Upper lobe of right lung (tissue), 1 donor: ENCODE measurements around the gene NF1. TPM values are rescaled to one million over a fixed set of nuclear protein-coding genes. Genes with fewer than 3 reads are reported as not detected.
A peak's percentile ranks its signal among the peaks of the same experiment; 100 is the strongest.
"Not testable (repeated sequence)": the region's sequence is repeated elsewhere in the genome, so short reads cannot be mapped to it uniquely, and the experiment has no call there.

Source experiments
- ATAC-seq: fragments of 200-7000 bp; cut with Tn5 transposase; one replicate; pipeline ENCODE4 v1.9.1; 2020; ENCODE audit warnings: mild to moderate bottlenecking, moderate library complexity
- DNase-seq: peaks from one replicate; pipeline ENCODE4 v3.0.0-alpha.2; 2020
- H3K27ac ChIP-seq: fragments of 200-600 bp; one replicate; pipeline ENCODE4 v1.8.0; 2022
- H3K27me3 ChIP-seq: fragments of 200-600 bp; one replicate; pipeline ENCODE4 v1.8.0; 2022; ENCODE audit warnings: mild to moderate bottlenecking
- H3K36me3 ChIP-seq: fragments of 200-600 bp; one replicate; pipeline ENCODE4 v1.8.0; 2022
- H3K4me1 ChIP-seq: fragments of 200-600 bp; one replicate; pipeline ENCODE4 v1.8.0; 2022
- H3K4me3 ChIP-seq: fragments of 200-600 bp; one replicate; pipeline ENCODE4 v1.8.0; 2022; ENCODE audit warnings: mild to moderate bottlenecking
- H3K9me3 ChIP-seq: fragments of 200-600 bp; one replicate; pipeline ENCODE4 v1.8.0; 2022
- intact Hi-C: fragments of 100-400 bp; cut with DNase I; formaldehyde crosslinking; loops from one replicate; pipeline ENCODE4 v1.11.0; 2022
- total RNA-seq: library from RNA; stranded (reverse); fragmentation: NEBNext Ultra II Directional; extraction: Animal tissue kit (Norgen Biotek cat#: 25700); gene quantifications from one replicate; pipeline ENCODE4 v1.2.1, GENCODE V29; 2021
- TF ChIP-seq, protein P1 (sequence below): fragments of 200-600 bp; IDR thresholded peaks from one replicate; pipeline ENCODE4 v1.8.0; 2022; ENCODE audit warnings: antibody characterized with exemption
- donor health status: DM: no; HTN: yes; CAD: no; lungs with severe emphysema.

The NF1 gene
- total RNA-seq, 1 donor from 2014 or later: 61.6 TPM

DNA sequence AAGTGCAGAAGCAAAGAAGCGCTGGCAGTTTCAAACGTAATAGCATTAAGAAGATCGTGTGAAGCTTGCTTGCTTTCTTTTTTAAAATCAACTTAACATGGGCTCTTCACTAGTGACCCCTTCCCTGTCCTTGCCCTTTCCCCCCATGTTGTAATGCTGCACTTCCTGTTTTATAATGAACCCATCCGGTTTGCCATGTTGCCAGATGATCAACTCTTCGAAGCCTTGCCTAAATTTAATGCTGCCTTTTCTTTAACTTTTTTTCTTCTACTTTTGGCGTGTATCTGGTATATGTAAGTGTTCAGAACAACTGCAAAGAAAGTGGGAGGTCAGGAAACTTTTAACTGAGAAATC lies 279.3 kb downstream of the NF1 start:
- no peak for DNase-seq
- Histone ChIP-seq H3K4me1 (peaks cover 11% of the 10 kb centered on the region), H3K27ac (no peak overlapping the region), H3K36me3 (peaks cover 22% of the 10 kb centered on the region), H3K27me3 (no peaks in the 10 kb centered on the region), H3K9me3 (no peaks in the 10 kb centered on the region), H3K4me3 (no peak overlapping the region)
- TF ChIP-seq, protein P1, sequence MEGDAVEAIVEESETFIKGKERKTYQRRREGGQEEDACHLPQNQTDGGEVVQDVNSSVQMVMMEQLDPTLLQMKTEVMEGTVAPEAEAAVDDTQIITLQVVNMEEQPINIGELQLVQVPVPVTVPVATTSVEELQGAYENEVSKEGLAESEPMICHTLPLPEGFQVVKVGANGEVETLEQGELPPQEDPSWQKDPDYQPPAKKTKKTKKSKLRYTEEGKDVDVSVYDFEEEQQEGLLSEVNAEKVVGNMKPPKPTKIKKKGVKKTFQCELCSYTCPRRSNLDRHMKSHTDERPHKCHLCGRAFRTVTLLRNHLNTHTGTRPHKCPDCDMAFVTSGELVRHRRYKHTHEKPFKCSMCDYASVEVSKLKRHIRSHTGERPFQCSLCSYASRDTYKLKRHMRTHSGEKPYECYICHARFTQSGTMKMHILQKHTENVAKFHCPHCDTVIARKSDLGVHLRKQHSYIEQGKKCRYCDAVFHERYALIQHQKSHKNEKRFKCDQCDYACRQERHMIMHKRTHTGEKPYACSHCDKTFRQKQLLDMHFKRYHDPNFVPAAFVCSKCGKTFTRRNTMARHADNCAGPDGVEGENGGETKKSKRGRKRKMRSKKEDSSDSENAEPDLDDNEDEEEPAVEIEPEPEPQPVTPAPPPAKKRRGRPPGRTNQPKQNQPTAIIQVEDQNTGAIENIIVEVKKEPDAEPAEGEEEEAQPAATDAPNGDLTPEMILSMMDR: no peak
- peak; percentile 70 for ATAC-seq
- intact Hi-C loops: no loop called here

DNA sequence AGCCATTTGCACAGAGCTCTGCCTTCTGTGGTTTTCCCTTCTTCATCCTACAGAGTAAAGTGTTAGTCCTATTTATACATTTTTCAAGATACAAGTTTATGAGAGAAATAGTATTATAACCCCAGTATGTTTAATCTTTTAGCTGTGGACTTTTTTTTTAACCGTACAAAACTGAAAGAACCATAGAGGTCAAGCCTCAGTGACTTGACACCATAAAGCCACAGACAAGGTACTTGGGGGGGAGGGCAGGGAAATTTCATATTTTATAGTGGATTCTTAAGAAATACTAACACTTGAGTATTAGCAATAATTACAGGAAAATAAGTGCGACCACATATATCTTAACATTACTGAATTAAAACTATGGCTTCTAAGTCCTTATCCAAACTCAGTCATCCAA lies 279.7 kb downstream of the NF1 start:
- DNase-seq (no peak), ATAC-seq (no peak)
- peaks cover 22% of the 10 kb centered on the region for H3K36me3 ChIP-seq
- TF ChIP-seq, protein P1: no peak
- H3K4me1 ChIP-seq: peaks cover 11% of the 10 kb centered on the region
- H3K9me3 ChIP-seq: no peaks in the 10 kb centered on the region
- no peak overlapping the region for H3K27ac ChIP-seq
- intact Hi-C loops: no loop called here
- H3K4me3 ChIP-seq: no peak overlapping the region
- no peaks in the 10 kb centered on the region for H3K27me3 ChIP-seq

DNA sequence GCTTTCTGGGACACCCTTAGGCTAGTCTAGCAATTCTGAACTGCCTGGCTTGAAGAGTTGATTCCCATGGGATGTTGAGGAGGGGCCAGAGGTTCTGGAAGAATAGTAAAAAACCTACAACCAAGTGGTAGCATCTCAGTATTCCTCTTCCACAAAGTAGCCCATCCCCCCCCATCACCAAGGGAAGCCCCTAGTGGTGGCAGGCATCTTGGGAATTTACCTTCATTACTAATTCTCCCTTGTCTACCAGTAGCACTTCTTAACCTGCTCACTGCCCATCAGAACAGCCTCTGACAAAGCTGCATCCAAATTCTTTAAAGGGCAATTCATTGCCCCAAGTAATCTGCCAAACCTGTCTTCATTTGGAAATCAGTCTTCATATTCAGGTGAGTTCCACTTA lies 283.9 kb downstream of the NF1 start:
- peaks cover 26% of the 10 kb centered on the region for H3K36me3 ChIP-seq
- H3K4me1 ChIP-seq: no peaks in the 10 kb centered on the region
- intact Hi-C loops: no loop called here
- no peaks in the 10 kb centered on the region for H3K27me3 ChIP-seq
- DNase-seq (no peak), ATAC-seq (no peak)
- TF ChIP-seq, protein P1: no peak
- no peaks in the 10 kb centered on the region for H3K9me3 ChIP-seq
- H3K4me3 ChIP-seq: no peak overlapping the region
- H3K27ac ChIP-seq: no peak overlapping the region

DNA sequence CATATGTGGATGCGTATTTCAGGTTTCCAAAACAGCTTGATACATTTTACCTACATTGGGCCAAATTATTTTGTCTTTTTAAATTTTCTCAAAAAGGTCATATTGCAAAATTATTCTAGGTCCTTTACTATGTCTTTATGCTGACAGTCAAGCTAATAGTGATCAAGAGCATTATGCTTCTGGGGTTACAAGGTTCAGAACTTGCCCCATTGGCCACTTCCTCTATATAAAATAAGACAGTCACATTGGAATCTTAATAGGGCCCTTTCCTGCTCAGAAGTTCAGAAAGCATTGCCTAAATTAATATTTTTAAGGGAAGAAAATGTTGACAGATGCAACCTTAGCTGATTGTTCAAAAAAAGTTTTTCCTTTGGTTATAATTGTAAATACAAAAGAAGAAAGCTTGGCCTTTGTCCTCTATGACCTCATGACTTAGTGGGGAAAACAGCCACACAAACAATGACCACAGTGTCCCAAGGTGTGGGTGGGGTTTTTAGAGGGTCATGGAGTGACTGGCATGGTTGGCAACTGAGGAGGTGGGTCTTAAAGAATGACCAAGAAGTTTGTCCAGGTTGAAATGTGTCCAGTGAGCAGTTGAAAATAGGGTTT lies 284.9 kb downstream of the NF1 start:
- H3K9me3 ChIP-seq: no peaks in the 10 kb centered on the region
- H3K27ac ChIP-seq: no peak overlapping the region
- DNase-seq: no peak
- H3K4me3 ChIP-seq: no peak overlapping the region
- H3K36me3 ChIP-seq: peaks cover 16% of the 10 kb centered on the region
- intact Hi-C loops: no loop called here
- TF ChIP-seq, protein P1: no peak
- ATAC-seq: peak; percentile 54
- H3K4me1 ChIP-seq: no peaks in the 10 kb centered on the region
- H3K27me3 ChIP-seq: no peaks in the 10 kb centered on the region

DNA sequence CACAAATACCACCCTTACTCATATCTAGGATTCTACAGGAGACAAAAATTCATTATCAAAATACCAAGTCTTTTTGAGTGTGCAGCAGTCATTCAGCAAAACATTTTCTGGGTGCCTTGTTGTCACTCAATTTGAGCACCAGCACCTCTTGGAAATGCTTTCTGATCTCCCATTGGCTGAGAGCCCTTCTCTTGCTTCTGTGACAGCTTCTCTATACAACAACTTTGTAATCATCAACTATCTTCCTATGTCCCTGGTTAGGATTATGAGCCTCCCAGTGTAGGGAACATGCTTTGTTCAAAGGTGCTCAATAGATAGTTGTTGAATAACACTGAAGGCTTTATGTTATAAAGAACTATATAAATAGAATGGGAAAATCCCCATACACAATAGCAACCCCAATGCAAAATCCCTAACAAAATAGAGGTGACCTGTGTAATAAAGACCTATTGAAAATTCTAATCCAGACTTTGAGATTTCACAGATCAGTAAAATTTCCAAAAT lies 286.4 kb downstream of the NF1 start:
- intact Hi-C loops: no loop called here
- Histone ChIP-seq H3K36me3 (peaks cover 6% of the 10 kb centered on the region), H3K4me1 (no peaks in the 10 kb centered on the region), H3K9me3 (no peaks in the 10 kb centered on the region), H3K27ac (no peak overlapping the region), H3K4me3 (no peak overlapping the region), H3K27me3 (no peaks in the 10 kb centered on the region)
- ATAC-seq (no peak), DNase-seq (no peak)
- TF ChIP-seq, protein P1: no peak

DNA sequence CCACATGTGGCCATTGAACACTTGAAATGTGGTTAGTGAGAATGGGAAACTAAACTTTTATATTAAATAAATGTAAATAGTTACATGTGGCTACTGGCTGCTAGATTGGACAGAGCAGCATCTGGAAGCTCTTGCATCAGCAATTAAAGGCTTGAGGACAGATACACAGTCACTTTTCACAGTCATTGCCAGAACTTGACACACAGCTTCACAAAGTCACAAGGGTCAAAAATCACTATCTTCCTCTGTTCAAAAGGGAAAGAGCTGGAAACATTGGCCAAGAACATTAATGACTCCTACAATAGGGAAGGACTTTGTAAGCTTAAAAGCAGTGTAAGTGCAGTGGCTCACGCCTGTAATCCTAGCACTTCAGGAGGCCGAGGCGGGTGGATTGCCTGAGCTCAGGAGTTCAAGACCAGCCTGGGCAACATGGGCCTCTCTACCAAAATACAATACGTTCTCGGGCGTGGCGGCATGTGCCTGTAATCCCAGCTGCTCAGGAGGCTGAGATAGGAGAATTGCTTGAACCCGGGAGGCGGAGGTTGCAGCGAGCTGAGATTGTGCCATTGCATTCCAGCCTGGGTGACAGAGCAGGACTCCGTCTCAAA lies 288.0 kb downstream of the NF1 start:
- H3K4me1 ChIP-seq, H3K27ac ChIP-seq, ATAC-seq, DNase-seq, H3K9me3 ChIP-seq, intact Hi-C loops, H3K27me3 ChIP-seq, H3K4me3 ChIP-seq, H3K36me3 ChIP-seq: not testable (repeated sequence)

DNA sequence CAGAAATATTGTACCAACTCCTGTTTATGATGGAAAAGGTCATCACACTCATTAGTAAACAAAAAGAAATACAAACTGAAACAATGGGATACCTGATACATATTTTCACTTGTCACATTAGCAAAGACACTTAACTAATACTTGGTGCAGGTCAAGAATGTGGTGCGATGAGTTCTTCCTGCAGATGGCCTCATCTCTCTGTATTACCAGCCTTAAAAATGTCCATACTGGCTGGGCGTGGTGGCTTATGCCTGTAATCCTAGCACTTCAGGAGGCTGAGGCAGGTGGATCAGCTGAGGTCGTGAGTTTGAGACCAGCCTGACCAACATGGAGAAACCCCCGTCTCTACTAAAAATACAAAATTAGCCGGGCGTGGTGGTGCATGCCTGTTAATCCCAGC lies 288.7 kb downstream of the NF1 start:
- intact Hi-C loops, H3K36me3 ChIP-seq, H3K4me1 ChIP-seq, H3K27ac ChIP-seq, ATAC-seq, H3K4me3 ChIP-seq, H3K27me3 ChIP-seq, DNase-seq, H3K9me3 ChIP-seq: not testable (repeated sequence)
